ENCODE measurements around the gene COPB1.

Gene COPB1

GRCh38 chr11:14424096-14424495 lies 75.5 kb downstream of the COPB1 start:
- no peak for DNase-seq

- DNase-seq: no peak
Measured at GRCh38 chr11:14423633-14424032, 76.0 kb downstream of the COPB1 start.

- peak; percentile 29 for DNase-seq
Measured at GRCh38 chr11:14422814-14423182, 76.8 kb downstream of the COPB1 start.

- DNase-seq: peak; percentile 91
Measured at GRCh38 chr11:14422052-14422813, 77.4 kb downstream of the COPB1 start.

GRCh38 chr11:14420223-14420622 lies 79.4 kb downstream of the COPB1 start:
- no peak for DNase-seq

- DNase-seq: peak; percentile 33
Measured at GRCh38 chr11:14418801-14419417, 80.7 kb downstream of the COPB1 start.

GRCh38 chr11:14417617-14418374 lies 81.8 kb downstream of the COPB1 start:
- DNase-seq: no peak

GRCh38 chr11:14417186-14417585 lies 82.4 kb downstream of the COPB1 start:
- no peak for DNase-seq

- no peak for DNase-seq
Measured at GRCh38 chr11:14414470-14415461, 84.8 kb downstream of the COPB1 start.

GRCh38 chr11:14413307-14414069 lies 86.1 kb downstream of the COPB1 start:
- DNase-seq: no peak

- DNase-seq: no peak
Measured at GRCh38 chr11:14411818-14412217, 87.8 kb downstream of the COPB1 start.

GRCh38 chr11:14409891-14410290 lies 89.7 kb downstream of the COPB1 start:
- no peak for DNase-seq

GRCh38 chr11:14408612-14409011 lies 91.0 kb downstream of the COPB1 start:
- DNase-seq: no peak

All from NCI-H1694 treated with DMSO at 0.1 percent for 48 hours (cell line).